HG02885 (cell line): ENCODE results near the gene GALNT11.
"Not testable (repeated sequence)": the region's sequence is repeated elsewhere in the genome, so short reads cannot be mapped to it uniquely, and the experiment has no call there.

ENCODE experiments used
- ATAC-seq: cut with Tn5 transposase; IDR thresholded peaks from one replicate; pipeline ENCODE4 v1.9.1; 2021; ENCODE audit warnings: mild to moderate bottlenecking; ENCODE audit not compliant: unreplicated experiment, poor library complexity

The GALNT11 gene

GRCh38 chr7:152065800-152066344 is 40.4 kb downstream of the GALNT11 start:
- ATAC-seq: not testable (repeated sequence)

- ATAC-seq: no peak
These were observed 46.9 kb downstream of the GALNT11 start for GRCh38 chr7:152072421-152072820.

GRCh38 chr7:152073352-152073751 is 47.9 kb downstream of the GALNT11 start:
- ATAC-seq: no peak

- no peak for ATAC-seq
These were observed 49.2 kb downstream of the GALNT11 start for GRCh38 chr7:152074673-152075072.

- ATAC-seq: not testable (repeated sequence)
These were observed 49.9 kb downstream of the GALNT11 start for GRCh38 chr7:152075379-152075778.

GRCh38 chr7:152076324-152076821 is 50.9 kb downstream of the GALNT11 start:
- no peak for ATAC-seq

- no peak for ATAC-seq
These were observed 51.8 kb downstream of the GALNT11 start for GRCh38 chr7:152076940-152077933.

GRCh38 chr7:152078025-152078424 is 52.6 kb downstream of the GALNT11 start:
- no peak for ATAC-seq

GRCh38 chr7:152078786-152079185 is 53.3 kb downstream of the GALNT11 start:
- no peak for ATAC-seq

GRCh38 chr7:152081088-152081487 is 55.6 kb downstream of the GALNT11 start:
- no peak for ATAC-seq

GRCh38 chr7:152082073-152082721 is 56.7 kb downstream of the GALNT11 start:
- not testable (repeated sequence) for ATAC-seq

GRCh38 chr7:152085131-152085530 is 59.7 kb downstream of the GALNT11 start:
- ATAC-seq: no peak

GRCh38 chr7:152086513-152086912 is 61.0 kb downstream of the GALNT11 start:
- no peak for ATAC-seq

- ATAC-seq: no peak
These were observed 63.7 kb downstream of the GALNT11 start for GRCh38 chr7:152089183-152089582.

- ATAC-seq: no peak
These were observed 65.3 kb downstream of the GALNT11 start for GRCh38 chr7:152090747-152091146.

GRCh38 chr7:152093717-152094116 is 68.2 kb downstream of the GALNT11 start:
- no peak for ATAC-seq

GRCh38 chr7:152095771-152096170 is 70.3 kb downstream of the GALNT11 start:
- no peak for ATAC-seq

- ATAC-seq: no peak
These were observed 71.9 kb downstream of the GALNT11 start for GRCh38 chr7:152097330-152097729.

- no peak for ATAC-seq
These were observed 77.6 kb downstream of the GALNT11 start for GRCh38 chr7:152103066-152103465.

GRCh38 chr7:152103691-152104090 is 78.2 kb downstream of the GALNT11 start:
- ATAC-seq: no peak

GRCh38 chr7:152105205-152105604 is 79.7 kb downstream of the GALNT11 start:
- no peak for ATAC-seq
